B cell (primary cell): ENCODE data around the gene FAM13C.

Source experiments
- CTCF ChIP-seq: fragments of 200-600 bp; IDR thresholded peaks from one replicate; pipeline ENCODE4 v1.8.0; 2022; ENCODE audit warnings: antibody characterized with exemption, mild to moderate bottlenecking
- EZH2 ChIP-seq: IDR thresholded peaks from 2 replicates; pipeline ENCODE4 v1.6.1; 2012; ENCODE audit warnings: borderline replicate concordance, low read depth, mild to moderate bottlenecking, moderate library complexity, low read length; ENCODE audit not compliant: insufficient read depth, poor library complexity, severe bottlenecking

- no peak for TF ChIP-seq CTCF
- no peak for TF ChIP-seq EZH2
Observed at GRCh38 chr10:59332581-59332980, 29.8 kb downstream of the FAM13C start.
